LNCaP clone FGC (cell line): ENCODE results near the gene IFIH1.

Experiments
- DNase-seq: peaks from one replicate; pipeline ENCODE4 v3.0.0-alpha.2; 2011; ENCODE audit warnings: low read depth
- H3K4me3 ChIP-seq: 2 replicates; pipeline ENCODE4 v1.5.1; 2011; ENCODE audit warnings: mild to moderate bottlenecking, low read depth, low read length, control low read depth
- TF ChIP-seq, protein P1 (sequence below): IDR thresholded peaks from 2 replicates; pipeline ENCODE4 v1.5.1; 2012; ENCODE audit warnings: mild to moderate bottlenecking; ENCODE audit not compliant: control insufficient read depth, insufficient read depth; ENCODE audit errors: extremely low read depth

Gene IFIH1

GRCh38 chr2:162265666-162266459 lies 52.6 kb downstream of the IFIH1 start:
- DNase-seq, result no peak

DNA sequence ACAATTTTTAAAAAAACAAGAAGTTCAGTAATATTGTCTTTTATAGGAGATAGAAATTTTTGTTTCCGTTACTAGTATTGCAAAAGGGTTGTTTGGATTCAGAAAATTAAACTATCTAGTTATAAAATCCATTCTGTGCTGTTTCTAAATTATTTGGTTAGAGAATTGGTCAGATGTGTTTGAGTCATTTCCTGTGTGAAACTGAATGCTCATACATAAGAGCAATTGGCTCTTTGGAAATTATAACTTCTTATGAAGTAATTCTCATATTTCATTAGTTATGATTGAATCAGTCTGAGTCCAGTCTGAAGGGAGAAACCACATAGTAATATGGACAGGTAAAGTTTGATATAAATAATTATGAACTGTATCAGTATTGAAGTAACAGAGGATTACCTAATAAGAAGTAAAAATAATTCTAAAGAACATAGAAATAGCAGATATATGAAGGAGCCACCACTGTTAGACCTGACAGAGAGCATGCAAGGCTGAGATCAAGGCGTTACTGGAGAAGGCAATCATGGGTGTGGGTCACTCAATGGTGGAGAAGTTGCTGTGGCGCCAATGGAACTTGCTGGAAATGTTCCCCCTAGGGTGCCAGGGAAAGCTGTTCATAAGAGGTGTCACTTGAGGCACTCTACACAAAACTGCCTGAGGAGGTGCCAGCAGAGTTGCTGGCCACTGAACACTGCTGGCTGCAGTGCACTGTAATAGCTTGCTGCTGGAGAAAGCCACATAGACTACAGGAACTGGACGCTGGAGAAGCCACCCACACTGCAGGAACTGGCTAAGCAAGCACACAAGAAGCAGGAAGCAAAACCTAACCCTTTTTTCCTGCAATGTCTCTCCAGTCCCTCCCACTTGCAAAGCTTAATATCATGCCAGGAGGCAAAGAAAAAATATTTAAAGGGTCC lies 57.2 kb downstream of the IFIH1 start:
- TF ChIP-seq, protein P1, sequence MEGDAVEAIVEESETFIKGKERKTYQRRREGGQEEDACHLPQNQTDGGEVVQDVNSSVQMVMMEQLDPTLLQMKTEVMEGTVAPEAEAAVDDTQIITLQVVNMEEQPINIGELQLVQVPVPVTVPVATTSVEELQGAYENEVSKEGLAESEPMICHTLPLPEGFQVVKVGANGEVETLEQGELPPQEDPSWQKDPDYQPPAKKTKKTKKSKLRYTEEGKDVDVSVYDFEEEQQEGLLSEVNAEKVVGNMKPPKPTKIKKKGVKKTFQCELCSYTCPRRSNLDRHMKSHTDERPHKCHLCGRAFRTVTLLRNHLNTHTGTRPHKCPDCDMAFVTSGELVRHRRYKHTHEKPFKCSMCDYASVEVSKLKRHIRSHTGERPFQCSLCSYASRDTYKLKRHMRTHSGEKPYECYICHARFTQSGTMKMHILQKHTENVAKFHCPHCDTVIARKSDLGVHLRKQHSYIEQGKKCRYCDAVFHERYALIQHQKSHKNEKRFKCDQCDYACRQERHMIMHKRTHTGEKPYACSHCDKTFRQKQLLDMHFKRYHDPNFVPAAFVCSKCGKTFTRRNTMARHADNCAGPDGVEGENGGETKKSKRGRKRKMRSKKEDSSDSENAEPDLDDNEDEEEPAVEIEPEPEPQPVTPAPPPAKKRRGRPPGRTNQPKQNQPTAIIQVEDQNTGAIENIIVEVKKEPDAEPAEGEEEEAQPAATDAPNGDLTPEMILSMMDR, result no peak
- DNase-seq, result peak; percentile 25
- no peak overlapping the region for H3K4me3 ChIP-seq

More at GRCh38 chr2:162265666-162266459, 52.6 kb downstream of the IFIH1 start:
- H3K4me3 ChIP-seq, result no peak overlapping the region
- TF ChIP-seq, protein P1, result no peak

DNA sequence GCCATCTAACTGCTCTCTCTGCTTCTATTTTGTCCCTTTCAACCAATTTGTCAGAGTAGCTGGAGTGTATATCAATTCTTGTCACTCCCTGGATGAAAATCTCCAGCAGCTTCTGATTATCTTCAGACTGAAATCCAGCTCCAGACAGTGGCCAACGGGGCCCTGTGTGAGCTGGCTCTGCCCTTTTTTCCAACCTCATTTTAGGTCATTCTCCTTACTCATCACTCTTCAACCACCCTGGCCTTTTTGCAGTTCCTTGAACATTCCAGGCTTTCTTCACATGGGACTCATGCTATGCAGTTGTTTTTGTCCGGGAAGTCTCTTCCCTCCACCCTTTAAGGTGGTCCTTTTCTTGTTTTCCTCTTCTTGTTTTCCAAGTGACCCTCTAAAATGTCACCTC lies 59.8 kb downstream of the IFIH1 start:
- TF ChIP-seq, protein P1, result no peak
- H3K4me3 ChIP-seq, result no peak overlapping the region
- DNase-seq, result no peak

DNA sequence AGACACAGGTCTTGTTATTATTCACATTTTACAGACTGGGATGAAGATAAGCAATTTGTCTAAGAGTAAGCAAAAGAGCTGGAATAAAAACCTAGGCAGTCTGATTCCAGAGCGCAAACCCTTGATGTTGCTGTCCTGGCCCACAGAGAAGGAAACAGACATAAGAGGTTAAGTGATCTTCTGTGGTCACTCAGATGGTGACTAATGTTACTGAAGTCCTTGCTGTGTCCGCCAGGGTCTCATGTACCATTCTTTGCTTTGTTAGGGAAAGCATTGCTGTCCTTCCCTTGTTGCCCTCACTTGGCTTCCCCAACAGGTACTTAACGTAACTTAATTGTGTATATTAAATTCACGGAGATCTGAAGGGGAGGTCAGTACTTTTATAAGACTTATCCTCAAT lies 60.3 kb downstream of the IFIH1 start:
- H3K4me3 ChIP-seq, result no peak overlapping the region
- TF ChIP-seq, protein P1, result no peak
- DNase-seq, result no peak

DNA sequence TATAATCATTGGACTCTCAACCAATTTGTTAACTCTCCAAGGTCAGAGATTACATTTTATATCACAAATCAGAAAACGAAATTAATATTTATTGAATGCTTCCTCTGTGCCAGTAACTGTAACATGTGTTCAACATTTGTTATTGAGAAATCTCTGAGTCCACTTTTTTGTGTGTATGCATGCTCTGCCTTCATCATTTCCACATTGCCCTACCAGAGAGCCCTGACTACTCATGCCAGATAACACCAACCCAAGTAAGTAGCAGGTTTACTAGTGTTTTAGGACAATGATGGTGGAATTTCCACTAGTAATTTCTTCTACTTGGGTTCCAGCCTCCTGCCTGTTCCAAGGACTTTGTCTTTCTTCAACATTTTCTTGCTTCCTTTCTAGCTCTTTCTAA lies 61.1 kb downstream of the IFIH1 start:
- TF ChIP-seq, protein P1, result no peak
- no peak for DNase-seq
- H3K4me3 ChIP-seq, result no peak overlapping the region

DNA sequence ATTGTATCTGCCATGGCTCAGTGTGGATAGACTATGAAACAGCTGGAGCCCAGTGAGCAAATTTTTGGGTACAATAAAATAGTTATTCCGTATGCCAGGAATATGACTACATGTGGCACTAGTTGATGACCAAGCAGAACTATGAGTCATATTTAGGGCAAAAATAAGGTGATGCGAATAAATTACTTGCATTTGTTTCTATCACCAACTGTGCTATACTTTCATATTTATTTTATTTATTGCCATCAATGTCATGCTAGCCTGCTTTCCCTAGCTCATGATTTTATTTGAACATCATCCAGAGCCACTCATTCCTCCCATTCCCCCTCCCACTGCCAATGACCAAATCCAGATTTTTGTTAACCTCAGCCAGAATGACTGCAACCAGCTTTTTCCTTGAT lies 61.9 kb downstream of the IFIH1 start:
- TF ChIP-seq, protein P1, result no peak
- DNase-seq, result no peak
- no peak overlapping the region for H3K4me3 ChIP-seq
